ENCODE measurements around the gene ESYT2. TPM values are rescaled to one million over a fixed set of nuclear protein-coding genes. Genes with fewer than 3 reads are reported as not detected.

ESYT2 gene
- polyA plus RNA-seq, 10 donors: 31.3 to 39.4 (median 34.9) TPM

DNA sequence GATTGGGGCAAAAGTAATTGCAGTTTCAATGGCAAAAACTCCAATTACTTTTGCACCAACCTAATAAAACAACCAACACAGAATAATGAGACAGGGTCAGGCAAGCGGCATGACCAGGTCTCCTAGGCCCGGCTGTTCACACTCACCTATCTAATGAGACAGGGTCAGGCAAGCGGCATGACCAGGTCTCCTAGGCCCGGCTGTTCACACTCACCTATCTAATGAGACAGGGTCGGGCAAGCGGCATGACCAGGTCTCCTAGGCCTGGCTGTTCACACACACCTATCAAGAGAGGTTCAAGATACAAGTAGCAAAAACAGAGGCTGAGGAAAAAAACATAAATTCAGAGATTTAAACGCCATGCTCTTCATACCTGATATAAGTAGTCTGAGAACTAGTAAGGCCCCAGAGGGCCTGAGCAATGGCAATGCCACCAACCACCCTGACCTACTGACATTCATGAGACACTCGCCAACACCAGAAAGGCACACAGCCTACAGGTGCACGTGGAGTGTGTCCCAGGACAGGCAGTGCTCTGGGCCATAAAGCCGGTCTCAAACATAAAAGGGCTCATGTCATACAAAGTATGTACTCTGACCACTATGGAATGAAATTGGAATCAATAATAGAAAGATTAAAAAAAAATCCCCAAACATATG, 84.1 kb downstream of the ESYT2 start:
- no peak for DNase-seq

DNA sequence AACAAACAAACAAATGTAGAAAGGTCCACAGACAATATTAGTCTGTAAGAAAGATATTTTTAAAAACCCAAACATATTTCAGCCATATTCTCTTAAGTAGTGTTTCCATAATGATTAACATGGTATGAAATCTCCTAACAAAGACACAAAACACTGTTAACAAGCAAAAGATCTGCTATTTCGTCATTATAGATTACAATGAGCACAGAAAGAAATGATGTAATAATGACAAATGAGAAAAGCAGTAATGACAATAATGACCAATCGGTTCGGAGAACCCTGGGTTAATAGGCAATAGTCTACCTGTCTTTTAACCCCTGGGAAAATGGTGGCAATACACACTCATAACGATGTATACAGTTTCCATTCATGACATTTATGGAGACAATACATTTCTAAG, 85.2 kb downstream of the ESYT2 start:
- DNase-seq: no peak

DNA sequence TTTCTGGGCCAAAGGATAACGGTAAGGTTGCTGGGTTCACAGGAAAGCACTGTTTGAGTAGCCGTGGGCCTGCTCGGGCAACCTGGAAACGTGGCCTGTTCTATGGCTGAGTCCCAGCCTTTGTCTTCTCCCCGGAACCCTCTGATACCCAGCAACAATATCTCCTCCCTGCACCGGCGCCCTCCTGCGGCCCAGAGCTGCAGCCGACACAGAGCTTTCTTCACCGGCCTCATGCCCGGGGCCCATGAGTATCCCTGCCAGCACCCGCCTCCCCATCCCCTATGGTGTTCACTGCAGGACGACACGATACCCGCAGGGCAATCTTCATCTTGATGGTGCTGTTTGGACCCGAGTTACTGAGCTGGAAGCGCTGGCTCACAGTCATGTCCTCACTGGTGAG, 86.1 kb downstream of the ESYT2 start:
- DNase-seq: no peak

DNA sequence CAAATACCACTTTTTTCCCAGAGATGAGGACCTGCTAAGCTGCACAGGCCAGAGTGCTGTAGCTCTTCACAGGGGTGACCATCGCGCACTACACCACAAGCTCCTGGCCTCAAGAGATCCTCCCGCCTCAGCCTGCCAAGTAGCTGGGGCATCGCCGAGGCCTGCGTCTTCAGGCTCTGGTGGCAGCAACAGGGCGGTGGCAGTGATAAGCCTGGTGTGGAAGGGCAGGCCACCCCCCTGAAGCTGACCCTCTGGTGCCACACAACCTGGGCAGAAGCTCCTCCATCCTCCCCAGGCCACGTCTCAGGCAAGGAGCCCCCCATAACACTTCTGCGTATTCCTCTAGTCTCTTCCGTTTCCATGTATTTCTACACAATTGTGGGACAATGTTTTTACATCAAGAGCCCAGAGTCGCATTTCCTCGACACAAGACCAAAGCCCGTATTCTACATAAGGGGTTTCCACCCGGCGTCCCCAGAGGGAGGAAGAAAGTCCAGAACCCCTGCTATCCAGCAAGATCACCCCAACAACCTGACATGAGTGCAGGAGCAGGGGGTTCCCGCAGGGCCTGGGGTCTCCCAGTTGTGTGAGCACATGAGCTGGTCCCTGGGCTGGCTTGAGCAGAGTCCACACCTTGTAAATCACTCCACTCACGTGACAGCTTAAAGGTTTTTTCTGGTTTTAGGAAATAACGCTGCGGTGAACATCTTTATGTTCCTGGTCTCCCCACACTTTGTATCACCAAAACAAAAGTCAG, 87.1 kb downstream of the ESYT2 start:
- DNase-seq: no peak

DNA sequence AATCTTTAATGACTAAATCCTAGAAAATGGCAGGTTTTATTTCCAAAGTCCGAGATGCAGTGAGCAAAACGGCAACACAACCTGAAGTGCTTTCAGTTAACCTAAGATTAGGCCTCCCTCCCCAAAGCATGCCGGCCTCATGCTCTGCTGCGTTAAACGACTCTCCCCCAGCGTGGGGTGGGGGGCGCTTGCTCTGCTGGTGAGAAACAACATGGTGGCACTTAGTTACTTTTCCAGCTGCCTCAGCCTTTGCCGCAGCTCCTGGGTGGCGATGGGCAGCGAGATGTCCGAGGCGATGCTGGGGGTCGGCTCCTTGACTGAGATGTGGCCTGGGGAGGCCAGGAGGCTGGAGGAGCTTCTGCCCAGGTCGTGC, 88.0 kb downstream of the ESYT2 start:
- no peak for DNase-seq

DNA sequence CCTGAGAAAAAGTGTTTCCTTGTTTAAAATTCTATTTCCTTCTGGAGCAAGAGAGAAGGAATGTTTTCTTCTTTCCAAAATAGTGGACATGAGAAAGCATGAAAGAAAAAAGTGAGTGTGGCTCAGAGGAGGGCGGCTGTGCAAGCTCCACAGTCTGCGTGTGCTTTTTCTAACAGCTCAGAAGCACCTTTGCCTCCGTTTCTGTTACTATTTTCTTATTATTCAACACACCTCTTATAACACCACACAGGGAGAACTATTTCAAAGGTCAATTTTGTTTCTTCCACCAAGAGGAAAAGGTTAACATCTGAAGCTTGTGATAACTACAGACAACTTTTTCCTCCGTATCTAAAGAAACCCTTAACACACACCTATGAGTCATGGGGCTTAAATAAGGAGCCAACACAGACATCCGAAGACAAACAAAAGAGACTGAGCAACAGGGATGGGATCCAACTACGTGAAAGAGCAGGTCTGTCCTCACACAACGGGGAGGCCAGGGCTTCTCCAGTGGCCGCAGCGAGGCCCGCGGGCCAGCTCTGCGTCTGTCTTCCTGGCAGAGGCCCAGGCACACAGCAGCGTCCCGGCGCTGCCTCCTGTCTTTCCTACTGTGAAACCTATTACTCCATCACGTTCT, 88.5 kb downstream of the ESYT2 start:
- DNase-seq: peak in 1 of 3 donors; percentile 33

DNA sequence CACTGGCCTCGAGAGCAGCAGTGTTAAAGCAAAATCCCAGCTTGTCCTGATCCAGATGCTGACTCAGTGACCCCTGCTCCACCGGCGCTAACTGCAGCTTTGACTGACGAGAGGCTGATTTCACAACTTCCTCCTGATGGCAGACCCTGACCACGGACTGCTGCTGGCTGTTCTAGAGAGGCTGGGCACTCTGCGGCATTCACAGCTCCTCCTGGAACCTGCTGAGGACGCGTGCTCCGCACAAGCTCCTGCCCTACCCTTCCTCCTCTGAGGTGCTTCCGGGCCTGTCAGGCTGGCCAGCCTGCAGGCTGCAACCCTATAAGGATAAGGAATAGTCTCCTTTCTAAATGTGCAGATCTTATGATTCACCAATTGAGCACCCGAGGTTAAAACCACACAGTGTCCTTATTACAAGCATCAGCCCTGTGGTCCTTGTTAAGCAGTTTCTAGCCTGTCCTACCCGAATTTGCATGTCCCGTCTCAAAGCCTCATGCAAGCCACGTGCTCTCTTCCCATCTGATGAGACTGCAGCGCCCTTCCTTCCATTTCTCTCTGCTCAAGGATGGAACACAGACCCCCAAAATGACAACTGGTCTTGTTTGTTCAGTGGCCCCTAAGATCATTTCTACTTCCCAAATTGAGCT, 89.2 kb downstream of the ESYT2 start:
- DNase-seq: peak in 2 of 3 donors; percentile 26 to 35

DNA sequence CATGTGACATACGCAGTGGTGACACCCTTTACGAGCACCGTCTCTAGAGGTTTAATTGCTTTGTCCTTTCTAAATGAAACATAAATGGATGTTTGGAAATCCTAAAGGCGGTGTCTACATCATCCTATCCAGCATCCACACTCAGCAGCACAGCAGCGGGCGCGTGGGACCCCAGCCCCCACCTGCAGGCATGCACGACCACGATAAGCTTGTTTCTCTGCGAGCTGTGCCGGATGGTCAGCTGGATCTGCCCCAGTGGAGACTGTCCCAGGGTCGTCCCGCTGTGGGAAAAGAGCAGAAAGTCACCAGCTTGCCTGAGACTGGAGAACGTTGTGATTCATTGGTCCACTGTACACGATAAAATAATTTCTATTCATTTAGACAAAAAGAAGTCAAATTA, 90.5 kb downstream of the ESYT2 start:
- no peak for DNase-seq

DNA sequence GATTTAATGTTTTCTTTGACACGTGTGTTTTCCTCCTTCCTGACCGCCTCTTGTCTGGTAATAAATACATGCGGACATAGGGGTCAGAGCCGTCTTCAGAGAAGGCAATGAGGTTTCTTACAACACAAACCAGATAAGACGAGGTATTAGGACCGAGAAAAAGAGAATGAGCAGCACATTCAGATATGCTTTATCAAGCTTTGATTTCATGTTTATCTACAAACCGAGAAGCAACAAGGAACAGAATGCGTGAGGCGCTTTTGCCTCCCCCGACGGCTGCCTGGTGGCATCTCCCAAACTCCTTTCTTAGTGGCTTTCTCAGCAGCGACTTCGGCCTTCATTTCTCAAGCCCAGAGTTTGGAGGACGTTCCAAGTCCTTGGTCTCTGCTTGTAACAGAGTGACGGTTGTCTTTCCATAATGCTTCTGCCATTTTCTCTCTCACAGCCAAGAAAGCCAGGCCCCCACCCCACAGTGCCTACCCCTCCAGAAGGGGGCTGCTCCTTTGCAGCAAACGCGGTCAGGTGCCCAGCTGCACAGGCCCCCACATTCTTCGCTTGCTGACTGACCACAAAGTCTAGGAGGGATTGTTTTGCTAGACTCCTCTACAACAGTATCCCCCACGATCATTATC, 92.1 kb downstream of the ESYT2 start:
- DNase-seq: no peak

DNA sequence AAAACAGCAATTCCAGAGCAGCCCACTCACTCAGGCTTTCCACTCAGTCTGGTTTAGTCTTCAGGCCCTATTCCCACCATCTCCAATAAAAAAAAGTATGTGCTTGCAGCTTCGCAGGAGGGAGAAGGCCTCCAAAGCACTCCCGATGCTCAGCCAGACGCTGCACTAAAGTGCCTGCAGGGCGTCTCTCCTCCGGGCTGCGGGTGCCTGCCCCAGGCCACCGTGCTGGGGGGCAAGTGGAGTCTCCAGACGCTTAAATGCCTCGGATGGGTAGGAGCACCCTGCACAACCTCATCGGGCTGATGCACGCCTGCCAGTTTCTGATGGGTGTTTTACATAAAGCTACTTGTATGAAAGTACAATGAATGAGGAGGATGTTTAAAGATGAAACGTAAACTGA, 93.4 kb downstream of the ESYT2 start:
- DNase-seq: no peak

DNA sequence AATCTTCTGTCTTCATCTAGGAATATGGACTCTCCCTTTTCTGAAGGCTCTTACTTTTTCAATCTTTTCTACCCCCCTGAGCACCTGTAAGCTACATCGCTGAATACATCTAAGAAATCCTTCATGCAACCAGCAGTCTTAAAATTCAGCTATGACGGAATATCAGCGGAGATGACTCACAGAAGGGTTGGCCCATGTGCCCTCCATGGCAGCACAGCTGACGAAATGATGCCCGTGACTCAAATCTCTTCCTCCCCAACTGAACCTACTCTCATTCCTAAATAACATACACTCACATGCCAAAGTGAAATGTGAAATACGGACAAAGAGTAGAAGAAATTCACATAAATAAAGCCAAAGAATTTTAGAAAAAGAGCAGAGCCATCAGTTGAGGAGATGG, 94.4 kb downstream of the ESYT2 start:
- no peak for DNase-seq

DNA sequence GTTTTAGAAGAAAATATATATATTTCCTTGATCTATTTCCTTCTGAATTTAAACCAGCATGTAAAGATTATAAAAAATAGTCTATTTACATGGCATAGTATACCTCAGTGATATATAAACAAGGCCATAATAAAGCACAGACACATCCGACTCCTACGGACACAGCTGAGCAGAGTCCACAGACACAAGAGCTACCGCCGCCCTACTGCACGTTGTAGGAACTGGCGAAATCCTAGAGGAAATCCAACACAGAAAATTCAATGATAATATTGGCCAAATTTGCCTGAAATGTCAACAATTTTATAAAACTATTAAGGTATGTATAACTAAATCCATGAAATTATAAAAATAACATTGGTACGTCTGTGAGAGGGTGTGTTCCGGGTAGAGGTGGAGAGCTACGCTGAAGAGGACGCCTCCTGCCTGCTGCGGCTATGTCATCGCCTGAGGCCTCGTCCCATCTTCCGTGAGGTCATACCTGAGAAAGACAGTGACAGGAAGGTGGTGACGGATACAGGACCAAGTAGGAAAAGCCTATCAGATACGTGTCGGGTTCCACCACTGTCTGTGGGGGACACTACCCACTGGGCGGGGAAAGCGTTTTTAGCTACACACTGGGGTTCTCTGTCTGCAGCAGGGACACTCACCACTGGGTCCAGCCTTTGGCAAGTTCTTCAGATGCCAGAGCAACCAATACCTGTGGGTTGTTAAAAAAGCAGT, 95.4 kb downstream of the ESYT2 start:
- DNase-seq: no peak

DNA sequence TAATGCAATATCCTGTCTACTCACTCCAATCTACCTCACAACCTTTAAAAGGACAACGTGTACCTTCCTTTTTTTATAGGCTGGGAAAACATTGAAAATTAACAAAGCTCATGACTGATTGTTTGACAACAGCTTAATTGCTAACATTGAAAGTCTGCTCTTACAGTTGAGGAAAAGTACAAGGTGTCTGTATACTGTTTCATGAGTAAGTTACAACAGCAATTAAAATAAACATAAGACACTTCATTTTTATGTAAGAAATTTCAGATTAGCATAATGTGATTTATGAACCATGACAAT, 96.1 kb downstream of the ESYT2 start:
- DNase-seq: no peak

DNA sequence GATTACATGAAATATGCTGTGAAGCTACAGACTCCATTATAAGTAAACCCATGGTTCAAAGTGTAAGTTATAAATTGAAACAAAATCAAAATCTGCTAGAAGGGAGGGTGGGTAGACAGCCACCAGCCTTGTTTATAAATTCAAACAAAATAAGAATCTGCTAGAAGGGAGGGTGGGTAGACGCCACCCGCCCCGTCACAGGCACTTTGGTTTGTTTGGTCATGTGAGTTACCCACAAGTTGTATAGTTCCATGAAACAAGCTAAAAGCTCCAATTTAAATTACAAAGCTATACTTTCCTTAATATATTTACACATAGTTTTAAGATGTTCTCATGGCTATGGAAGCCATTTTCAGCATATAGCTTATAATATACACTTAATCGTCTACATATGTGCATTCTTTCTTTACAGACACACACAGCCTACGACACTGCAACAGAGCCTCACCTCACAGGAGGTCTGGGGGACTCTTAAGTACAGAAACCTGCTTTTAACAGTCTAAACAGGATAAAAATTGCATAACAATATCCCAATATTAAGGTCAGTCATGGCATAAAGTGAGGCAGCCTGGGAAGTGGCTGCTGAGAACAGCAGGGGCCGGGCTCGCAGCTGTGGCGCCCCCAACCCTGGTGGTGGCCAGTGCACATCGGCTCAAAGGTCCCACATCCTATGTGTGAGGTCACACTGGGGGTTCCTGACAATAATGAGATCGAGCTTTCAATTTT, 96.7 kb downstream of the ESYT2 start:
- DNase-seq: no peak

DNA sequence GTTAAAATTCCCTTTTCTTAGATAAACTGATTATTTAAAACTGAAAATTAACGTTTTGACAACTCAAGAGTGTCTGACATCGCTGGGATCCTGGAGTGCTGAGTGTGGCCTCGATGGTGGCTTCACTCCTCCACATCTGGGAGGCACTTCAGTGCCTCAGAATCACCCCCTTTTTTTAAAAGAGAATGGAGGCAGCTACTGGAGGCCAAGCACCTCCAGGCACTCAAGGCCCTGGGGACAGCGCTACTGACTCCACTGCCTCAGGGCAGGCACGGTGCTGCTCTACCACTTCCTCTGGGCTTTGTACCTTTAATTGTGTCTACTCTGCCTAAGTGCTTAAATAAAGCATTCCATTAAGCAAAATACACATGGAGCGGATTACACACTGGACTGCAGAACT, 97.5 kb downstream of the ESYT2 start:
- DNase-seq: no peak

DNA sequence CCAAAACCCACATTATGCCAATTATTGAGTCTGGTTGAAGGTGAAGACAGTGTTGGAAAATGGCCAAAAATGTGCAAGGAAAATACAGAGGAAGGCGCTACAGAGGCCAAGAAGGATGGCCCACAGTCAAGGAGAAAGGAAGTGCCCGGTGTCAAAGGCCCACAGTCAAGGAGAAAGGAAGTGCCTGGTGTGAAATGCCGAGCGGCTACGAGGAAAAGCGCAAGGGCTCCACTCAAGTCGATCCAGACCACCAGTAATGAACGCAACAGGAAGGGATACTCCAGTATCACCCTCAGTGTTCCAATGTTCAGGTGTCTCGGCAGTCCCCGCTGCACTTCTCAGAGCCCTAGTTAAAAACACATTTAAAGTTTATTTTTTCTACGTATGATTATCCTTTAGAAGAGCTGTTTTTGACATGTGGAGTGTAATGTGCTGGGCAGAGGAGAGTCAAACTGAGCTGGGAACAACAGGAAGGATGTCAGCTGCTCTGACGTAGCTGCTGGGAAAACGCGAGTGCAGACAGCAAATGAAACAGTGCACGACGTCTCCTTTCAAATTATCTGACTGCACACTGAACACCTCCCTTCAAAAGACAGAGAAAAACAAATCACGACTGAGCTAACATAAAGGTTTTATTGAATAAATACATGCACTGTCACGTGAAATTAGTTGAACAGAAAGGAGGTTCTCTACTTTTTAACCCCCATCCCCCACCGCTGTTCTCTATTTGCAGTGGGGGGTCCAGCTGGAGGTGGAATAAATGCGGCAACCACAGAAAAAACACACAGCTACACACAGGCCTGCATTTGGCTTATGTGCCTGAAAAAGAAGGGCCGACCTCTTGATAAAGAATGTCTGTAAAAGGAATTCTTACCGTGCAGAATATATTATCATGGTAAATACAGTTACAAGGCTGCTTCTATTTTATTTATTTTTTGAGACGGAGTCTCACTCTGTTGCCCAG, 98.6 kb downstream of the ESYT2 start:
- DNase-seq: no peak

DNA sequence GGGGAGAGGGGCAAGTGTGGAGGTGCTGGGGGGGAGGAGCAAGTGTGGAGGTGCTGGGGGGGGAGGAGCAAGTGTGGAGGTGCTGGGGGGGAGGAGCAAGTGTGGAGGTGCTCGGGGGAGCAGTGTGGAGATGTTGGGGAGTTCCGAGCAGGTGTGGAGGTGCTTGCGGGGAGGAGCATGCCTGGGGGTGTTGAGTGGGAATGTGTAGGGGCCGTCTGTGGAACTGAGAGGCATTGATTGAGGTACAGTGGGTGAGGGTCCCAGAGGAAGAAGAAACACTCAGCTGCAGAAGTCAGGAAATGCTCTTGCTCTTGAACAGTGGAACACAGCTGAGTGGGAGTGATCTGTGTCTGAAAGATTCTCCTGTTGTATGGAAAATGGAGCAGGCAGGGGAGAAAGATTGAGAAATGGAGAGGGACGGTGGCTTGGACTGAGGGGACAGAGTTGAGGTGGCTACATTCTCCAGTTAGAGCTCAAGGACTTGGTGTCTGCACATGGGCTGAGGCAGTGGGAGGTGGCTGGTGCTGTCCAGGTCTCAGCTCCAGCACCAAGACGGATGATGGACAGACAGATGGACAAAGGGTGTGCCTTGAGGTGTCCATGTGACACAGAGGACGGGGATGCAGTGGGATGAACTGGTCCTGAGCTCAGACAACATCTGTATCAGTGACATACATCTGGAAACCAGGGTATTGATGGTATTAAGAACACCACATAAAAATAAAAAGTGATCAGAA, 99.5 kb downstream of the ESYT2 start:
- DNase-seq: no peak

DNA sequence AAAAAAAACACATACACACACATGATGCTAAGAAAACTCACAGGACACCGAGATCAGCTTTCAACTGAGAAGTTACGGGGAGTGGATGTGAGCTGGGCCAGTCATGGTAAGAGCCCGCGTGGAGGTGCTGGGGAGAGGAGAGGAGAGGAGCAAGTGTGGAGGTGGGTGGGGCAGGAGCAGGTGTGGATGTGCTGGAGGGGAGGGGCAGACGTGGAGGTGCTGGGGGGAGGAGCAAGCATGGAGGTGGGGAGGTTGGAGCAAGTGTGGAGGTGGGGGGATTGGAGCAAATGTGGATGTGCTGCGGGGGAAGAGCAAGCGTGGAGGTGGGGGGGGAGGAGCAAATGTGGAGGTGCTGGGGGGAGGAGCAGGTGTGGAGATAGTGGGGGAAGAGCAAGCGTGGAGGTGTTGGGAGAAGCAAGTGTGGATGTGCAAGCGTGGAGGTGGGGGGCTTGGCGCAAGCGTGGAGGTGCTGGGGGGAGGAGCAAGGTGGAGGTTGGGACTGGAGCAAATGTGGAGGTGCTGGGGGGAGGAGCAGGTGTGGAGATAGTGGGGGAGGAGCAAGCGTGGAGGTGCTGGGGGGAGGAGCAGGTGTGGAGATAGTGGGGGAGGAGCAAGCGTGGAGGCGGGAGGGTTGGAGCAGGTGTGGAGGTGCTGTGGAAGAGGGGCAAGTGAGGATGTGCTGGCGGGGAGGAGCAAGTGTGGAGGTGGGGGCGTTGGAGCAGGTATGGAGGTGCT, 100.2 kb downstream of the ESYT2 start:
- no peak for DNase-seq
